Stimulated activated CD8-positive, alpha-beta memory T cell treated with anti-CD3 and anti-CD28 coated beads, Interleukin-4, amount 100 ng/mL, for 4 hours (primary cell): Measurements from ENCODE around the gene RGMA.

ENCODE experiments used
- DNase-seq, 2 donors: peaks; one replicate each; pipeline ENCODE4 v3.0.0-alpha.2; 2020; ENCODE audit warnings: low read depth in 2 of 2, low spot score in 1 of 2

Gene RGMA

GRCh38 chr15:93019090-93019489, 69.9 kb downstream of the RGMA start:
- DNase-seq, result no peak

GRCh38 chr15:93018574-93018973, 70.4 kb downstream of the RGMA start:
- DNase-seq, result no peak

- no peak for DNase-seq
Observed at GRCh38 chr15:93017526-93017925, 71.5 kb downstream of the RGMA start.

- DNase-seq, result no peak
Observed at GRCh38 chr15:93012786-93013185, 76.2 kb downstream of the RGMA start.

- DNase-seq, result no peak
Observed at GRCh38 chr15:93007994-93008393, 81.0 kb downstream of the RGMA start.

- no peak for DNase-seq
Observed at GRCh38 chr15:93005133-93005532, 83.9 kb downstream of the RGMA start.

- no peak for DNase-seq
Observed at GRCh38 chr15:93001881-93002280, 87.1 kb downstream of the RGMA start.

GRCh38 chr15:93001156-93001555, 87.9 kb downstream of the RGMA start:
- no peak for DNase-seq

- no peak for DNase-seq
Observed at GRCh38 chr15:92997821-92998220, 91.2 kb downstream of the RGMA start.

GRCh38 chr15:92992720-92993119, 96.3 kb downstream of the RGMA start:
- no peak for DNase-seq

GRCh38 chr15:92990031-92990430, 99.0 kb downstream of the RGMA start:
- DNase-seq, result no peak

GRCh38 chr15:92989470-92989869, 99.5 kb downstream of the RGMA start:
- no peak for DNase-seq
